HEK293 (cell line): ENCODE results near the gene ADGRD1.

Source experiments
- CTCF ChIP-seq: fragments of 450-650 bp; formaldehyde crosslinking; IDR thresholded peaks from 2 replicates; pipeline ENCODE4 v1.5.1; 2016; ENCODE audit warnings: missing biosample characterization, missing genetic modification characterization
- GLIS1 ChIP-seq: fragments of 450-650 bp; formaldehyde crosslinking; IDR thresholded peaks from 2 replicates; pipeline ENCODE4 v1.5.1; 2016; ENCODE audit warnings: missing biosample characterization, missing genetic modification characterization
- ZBTB1 ChIP-seq: fragments of 450-650 bp; formaldehyde crosslinking; IDR thresholded peaks from 2 replicates; pipeline ENCODE4 v1.5.1; 2016; ENCODE audit warnings: missing biosample characterization, missing genetic modification characterization
- ZNF292 ChIP-seq: fragments of 450-650 bp; formaldehyde crosslinking; IDR thresholded peaks from 2 replicates; pipeline ENCODE4 v1.5.1; 2016; ENCODE audit warnings: low read depth, missing biosample characterization, missing genetic modification characterization, borderline replicate concordance

DNA sequence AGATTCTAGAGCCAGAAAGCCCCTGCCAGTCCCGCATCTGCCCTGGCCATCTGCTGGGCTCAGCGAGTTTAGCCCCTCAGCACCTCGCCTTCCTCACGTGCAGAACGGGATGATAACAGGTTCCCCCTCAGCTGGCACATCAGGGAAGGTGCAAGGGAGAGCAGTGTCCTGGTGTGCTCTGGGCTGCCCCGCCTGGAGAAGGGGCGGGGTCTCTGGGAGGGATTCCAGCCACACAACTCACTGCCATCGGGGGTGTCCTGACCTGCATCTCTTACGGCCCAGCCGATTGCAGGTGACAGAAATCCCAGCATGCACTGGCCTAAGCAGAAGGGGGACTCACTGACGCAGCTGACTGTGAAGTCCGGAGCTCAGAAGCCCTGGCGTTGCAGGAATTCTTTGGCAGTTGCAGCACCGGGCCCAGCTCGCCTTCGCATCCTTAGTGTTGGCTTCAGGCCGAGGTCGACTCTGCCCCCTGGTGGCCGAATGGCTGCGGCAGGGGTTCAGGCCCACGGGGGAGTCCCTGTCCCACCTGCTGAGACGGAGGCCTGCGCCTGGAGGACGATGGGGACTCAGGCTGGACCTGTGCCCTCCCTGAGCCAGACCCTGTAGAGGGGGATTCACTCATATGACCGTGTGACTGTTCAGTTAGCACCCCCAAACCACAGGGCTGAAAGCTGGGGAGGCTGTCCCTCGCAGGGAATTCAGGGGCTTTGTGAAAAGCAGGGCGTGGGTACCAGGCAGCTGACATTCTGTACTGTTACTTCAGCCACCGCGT lies 178.6 kb downstream of the ADGRD1 start:
- TF ChIP-seq GLIS1 (tag by site-specific recombination) (peak; percentile 79), CTCF (tag by site-specific recombination) (peak; percentile 85), ZBTB1 (no peak), ZNF292 (tag by site-specific recombination) (no peak)
